ENCODE measurements around the gene PRDM9. TPM values are rescaled to one million over a fixed set of nuclear protein-coding genes. Genes with fewer than 3 reads are reported as not detected.
"Not testable (repeated sequence)": the region's sequence is repeated elsewhere in the genome, so short reads cannot be mapped to it uniquely, and the experiment has no call there.

PRDM9 gene
- not detected for polyA plus RNA-seq (ENCODE audit: low read depth in 6 of 6)

DNA sequence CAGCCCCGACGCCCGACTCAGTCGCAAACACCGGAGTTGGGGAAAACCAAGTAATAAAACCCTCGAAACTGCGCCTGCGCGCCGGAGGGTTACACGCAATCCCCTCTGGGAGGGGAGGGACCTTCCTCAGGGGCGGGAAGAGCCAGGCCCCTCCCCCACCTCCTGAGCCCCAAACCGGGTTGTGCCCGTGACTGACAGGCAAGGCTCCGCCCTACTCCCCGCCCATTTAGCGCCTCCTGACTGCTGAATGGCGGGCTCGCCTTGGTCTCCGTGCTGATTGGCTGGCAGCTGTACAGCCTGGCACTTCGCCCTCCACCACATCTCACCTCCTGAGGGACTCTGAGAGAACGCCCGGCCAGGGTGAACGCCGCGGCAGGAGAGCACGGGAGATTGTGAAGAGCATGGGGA, at the start of gene PRDM9:
TSS of gene PRDM9 (plus strand) at position 332 of the 408 bp plus-strand sequence. CDS start 1,425 bp downstream, outside the sequence.
- peaks cover 0 to 17% (median 9%) of the 10 kb centered on the region in 7 donors for H3K9me3 Mint-ChIP-seq
- DNase-seq (no peak), ATAC-seq (ENCODE audit: low read depth in 2 of 2) (peak; percentile 37 to 46)
- H3K27me3 Mint-ChIP-seq = no peaks in the 10 kb centered on the region
- no peaks in the 10 kb centered on the region for H3K4me1 Mint-ChIP-seq
- H3K27ac Mint-ChIP-seq = peak within 1 kb of the TSS in 2 of 6 donors; percentile 23 to 47
- peak within 1 kb of the TSS in 5 of 8 donors; percentile 26 to 68 (median 64) for H3K4me3 Mint-ChIP-seq
- no peaks in the 10 kb centered on the region for H3K36me3 Mint-ChIP-seq

DNA sequence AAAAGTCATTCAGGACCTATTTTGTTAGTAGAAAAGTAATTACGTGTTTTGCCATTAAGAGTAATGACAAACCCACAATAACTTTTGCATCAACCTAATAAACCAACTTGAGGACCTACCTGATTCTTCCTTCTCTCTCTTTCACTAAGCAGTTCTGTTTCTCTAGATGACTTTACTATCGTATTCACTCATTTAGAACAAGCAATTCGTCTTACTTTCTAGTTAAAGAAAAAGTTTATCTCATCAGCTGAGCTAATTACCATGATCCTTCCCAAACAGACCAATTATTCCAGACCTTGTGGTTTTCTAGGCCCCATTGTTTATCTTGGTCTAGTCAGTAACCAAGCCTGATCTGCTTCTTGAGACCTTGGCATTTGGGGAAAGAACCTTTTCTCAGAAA, 49.6 kb upstream of the PRDM9 start:
- Mint-ChIP-seq H3K4me3 (no peak overlapping the region), H3K36me3 (no peaks in the 10 kb centered on the region), H3K27ac (no peak overlapping the region), H3K9me3 (peaks cover 0 to 9% (median 2%) of the 10 kb centered on the region in 7 donors), H3K4me1 (no peaks in the 10 kb centered on the region), H3K27me3 (no peaks in the 10 kb centered on the region)
- DNase-seq = no peak
- ATAC-seq (ENCODE audit: low read depth in 2 of 2) = no peak

DNA sequence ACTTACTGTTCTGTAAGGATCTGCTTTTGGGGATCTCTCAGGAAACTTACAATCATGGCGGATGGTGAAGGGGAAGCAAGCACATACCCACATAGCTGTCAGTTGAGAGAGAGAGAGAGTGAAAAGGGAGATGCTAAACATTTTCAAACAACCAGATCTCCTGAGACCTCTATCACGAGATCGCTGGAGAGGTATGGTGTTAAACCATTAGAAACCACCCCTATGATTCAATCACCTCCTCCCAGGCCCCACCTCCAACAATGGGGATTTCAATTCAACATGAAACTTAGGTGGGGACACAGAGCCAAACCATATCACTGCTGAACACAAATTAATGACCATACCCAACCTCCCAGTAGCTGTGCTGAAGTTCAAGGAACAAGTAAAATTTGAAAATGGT, 48.2 kb upstream of the PRDM9 start:
- H3K27me3 Mint-ChIP-seq = no peaks in the 10 kb centered on the region
- H3K4me3 Mint-ChIP-seq = no peak overlapping the region
- ATAC-seq (ENCODE audit: low read depth in 2 of 2) = no peak
- H3K9me3 Mint-ChIP-seq = peaks cover 0 to 10% (median 3%) of the 10 kb centered on the region in 7 donors
- H3K4me1 Mint-ChIP-seq = no peaks in the 10 kb centered on the region
- no peaks in the 10 kb centered on the region for H3K36me3 Mint-ChIP-seq
- no peak for DNase-seq
- no peak overlapping the region for H3K27ac Mint-ChIP-seq

DNA sequence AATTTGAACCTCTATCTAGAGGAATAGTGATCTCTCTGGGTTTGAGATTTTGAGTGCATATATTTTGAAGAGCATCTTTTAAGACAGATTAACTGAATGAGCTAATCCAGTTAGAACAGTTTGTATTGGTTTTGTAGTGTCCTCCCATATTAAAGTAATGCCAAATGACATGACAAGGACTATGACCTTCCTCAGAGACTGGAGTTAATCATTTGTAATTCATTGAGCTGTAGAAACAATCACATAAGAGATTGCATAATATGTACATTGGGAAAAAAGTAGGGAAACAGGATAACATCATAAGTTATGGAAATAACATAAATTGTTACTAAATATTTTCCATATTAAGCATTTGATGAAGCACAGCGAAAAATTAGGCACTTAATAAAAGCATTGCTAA, 45.8 kb upstream of the PRDM9 start:
- Mint-ChIP-seq H3K36me3 (no peaks in the 10 kb centered on the region), H3K4me1 (no peaks in the 10 kb centered on the region), H3K4me3 (no peak overlapping the region), H3K27ac (no peak overlapping the region), H3K27me3 (no peaks in the 10 kb centered on the region), H3K9me3 (peaks cover 0 to 7% (median under 1%) of the 10 kb centered on the region in 7 donors)
- DNase-seq (no peak), ATAC-seq (ENCODE audit: low read depth in 2 of 2) (no peak)

DNA sequence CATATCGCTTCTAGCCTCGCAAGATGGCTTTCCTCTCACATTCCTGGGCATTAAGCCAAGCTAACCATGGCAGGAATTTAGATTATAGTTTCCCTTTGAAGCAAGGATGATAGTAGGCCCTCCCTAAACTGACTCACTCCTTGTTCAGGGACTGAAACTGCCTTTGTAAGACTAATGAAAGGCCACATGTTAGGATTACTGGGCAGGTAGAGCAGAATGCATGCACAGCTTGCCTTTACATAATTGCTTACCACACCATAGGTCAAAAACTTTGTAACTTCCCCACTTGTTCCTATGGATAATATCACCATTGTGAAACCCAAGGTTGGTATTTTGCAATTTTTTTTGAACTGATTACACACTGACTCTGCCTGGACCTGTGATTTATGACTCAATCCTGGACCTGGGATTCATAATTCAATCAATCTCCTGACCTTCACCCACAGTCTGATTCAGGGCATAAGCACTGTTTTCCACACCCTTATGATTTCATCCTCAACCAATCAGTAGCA, 41.0 kb upstream of the PRDM9 start:
- Mint-ChIP-seq H3K36me3 (no peaks in the 10 kb centered on the region), H3K4me3 (no peak overlapping the region), H3K4me1 (no peaks in the 10 kb centered on the region), H3K27ac (no peak overlapping the region), H3K27me3 (no peaks in the 10 kb centered on the region), H3K9me3 (peaks cover 0 to 12% (median 4%) of the 10 kb centered on the region in 7 donors)
- ATAC-seq (ENCODE audit: low read depth in 2 of 2) (no peak), DNase-seq (no peak)

GRCh38 chr5:23468658-23469057, 38.8 kb upstream of the PRDM9 start:
- ATAC-seq (ENCODE audit: low read depth in 2 of 2) (no peak), DNase-seq (no peak)
- peaks cover 0 to 11% (median 4%) of the 10 kb centered on the region in 7 donors for H3K9me3 Mint-ChIP-seq
- no peaks in the 10 kb centered on the region for H3K27me3 Mint-ChIP-seq
- H3K27ac Mint-ChIP-seq = no peak overlapping the region
- no peaks in the 10 kb centered on the region for H3K4me1 Mint-ChIP-seq
- H3K36me3 Mint-ChIP-seq = no peaks in the 10 kb centered on the region
- no peak overlapping the region for H3K4me3 Mint-ChIP-seq

- DNase-seq (no peak), ATAC-seq (ENCODE audit: low read depth in 2 of 2) (no peak)
- Mint-ChIP-seq H3K4me3 (no peak overlapping the region), H3K27ac (no peak overlapping the region), H3K27me3 (no peaks in the 10 kb centered on the region), H3K36me3 (no peaks in the 10 kb centered on the region), H3K9me3 (peaks cover 0 to 4% (median 0%) of the 10 kb centered on the region in 7 donors), H3K4me1 (no peaks in the 10 kb centered on the region)
Observed at GRCh38 chr5:23473915-23474314, 33.5 kb upstream of the PRDM9 start.

- Mint-ChIP-seq H3K9me3 (peaks cover 0 to 4% (median 0%) of the 10 kb centered on the region in 7 donors), H3K27ac (no peak overlapping the region), H3K4me1 (no peaks in the 10 kb centered on the region), H3K27me3 (no peaks in the 10 kb centered on the region), H3K4me3 (no peak overlapping the region), H3K36me3 (no peaks in the 10 kb centered on the region)
- DNase-seq (no peak), ATAC-seq (ENCODE audit: low read depth in 2 of 2) (no peak)
Observed at GRCh38 chr5:23474315-23474714, 33.1 kb upstream of the PRDM9 start.

- Mint-ChIP-seq H3K27me3 (no peaks in the 10 kb centered on the region), H3K9me3 (peaks cover 0 to 4% (median 0%) of the 10 kb centered on the region in 7 donors), H3K27ac (no peak overlapping the region), H3K4me1 (no peaks in the 10 kb centered on the region), H3K4me3 (no peak overlapping the region), H3K36me3 (no peaks in the 10 kb centered on the region)
- ATAC-seq (ENCODE audit: low read depth in 2 of 2) = no peak
- no peak for DNase-seq
Observed at GRCh38 chr5:23476580-23476979, 30.8 kb upstream of the PRDM9 start.

GRCh38 chr5:23482642-23483041, 24.8 kb upstream of the PRDM9 start:
- H3K27me3 Mint-ChIP-seq = no peaks in the 10 kb centered on the region
- no peaks in the 10 kb centered on the region for H3K36me3 Mint-ChIP-seq
- H3K27ac Mint-ChIP-seq = no peak overlapping the region
- H3K9me3 Mint-ChIP-seq = peaks cover 0 to 8% (median 5%) of the 10 kb centered on the region in 7 donors
- H3K4me1 Mint-ChIP-seq = no peaks in the 10 kb centered on the region
- no peak for DNase-seq
- ATAC-seq (ENCODE audit: low read depth in 2 of 2) = no peak
- H3K4me3 Mint-ChIP-seq = no peak overlapping the region

- Mint-ChIP-seq H3K9me3 (peaks cover under 1 to 8% (median 5%) of the 10 kb centered on the region in 7 donors), H3K27ac (no peak overlapping the region), H3K4me1 (no peaks in the 10 kb centered on the region), H3K4me3 (no peak overlapping the region), H3K27me3 (no peaks in the 10 kb centered on the region), H3K36me3 (no peaks in the 10 kb centered on the region)
- no peak for DNase-seq
- no peak for ATAC-seq (ENCODE audit: low read depth in 2 of 2)
Observed at GRCh38 chr5:23483090-23483489, 24.3 kb upstream of the PRDM9 start.

DNA sequence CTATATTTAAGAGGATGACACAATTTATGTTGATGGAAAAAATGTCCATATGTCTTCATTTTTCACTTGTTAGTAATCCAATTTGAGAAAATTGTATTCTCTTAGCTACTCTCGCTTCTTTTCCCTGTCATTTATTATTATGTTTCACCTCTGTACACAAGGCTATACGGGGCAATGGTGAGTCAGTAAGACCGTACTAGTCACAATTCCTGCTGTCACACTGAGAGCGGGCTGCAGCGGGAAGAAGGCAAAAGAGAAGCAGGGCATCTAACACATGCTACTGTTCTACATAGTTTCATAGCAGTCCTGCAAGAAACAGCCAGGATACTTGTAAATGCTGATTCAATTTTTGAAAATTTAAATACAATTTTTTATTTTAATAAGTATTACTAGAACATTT, 23.3 kb upstream of the PRDM9 start:
- H3K4me3 Mint-ChIP-seq = no peak overlapping the region
- no peaks in the 10 kb centered on the region for H3K36me3 Mint-ChIP-seq
- H3K27me3 Mint-ChIP-seq = no peaks in the 10 kb centered on the region
- no peaks in the 10 kb centered on the region for H3K4me1 Mint-ChIP-seq
- no peak for ATAC-seq (ENCODE audit: low read depth in 2 of 2)
- DNase-seq = no peak
- H3K9me3 Mint-ChIP-seq = peaks cover 3 to 12% (median 5%) of the 10 kb centered on the region in 7 donors
- no peak overlapping the region for H3K27ac Mint-ChIP-seq

- H3K4me1 Mint-ChIP-seq; H3K27me3 Mint-ChIP-seq; ATAC-seq (ENCODE audit: low read depth in 2 of 2); H3K36me3 Mint-ChIP-seq; H3K4me3 Mint-ChIP-seq; DNase-seq; H3K27ac Mint-ChIP-seq: not testable (repeated sequence)
- peaks cover 4 to 12% (median 6%) of the 10 kb centered on the region in 7 donors for H3K9me3 Mint-ChIP-seq
Observed at GRCh38 chr5:23486227-23486626, 21.2 kb upstream of the PRDM9 start.

DNA sequence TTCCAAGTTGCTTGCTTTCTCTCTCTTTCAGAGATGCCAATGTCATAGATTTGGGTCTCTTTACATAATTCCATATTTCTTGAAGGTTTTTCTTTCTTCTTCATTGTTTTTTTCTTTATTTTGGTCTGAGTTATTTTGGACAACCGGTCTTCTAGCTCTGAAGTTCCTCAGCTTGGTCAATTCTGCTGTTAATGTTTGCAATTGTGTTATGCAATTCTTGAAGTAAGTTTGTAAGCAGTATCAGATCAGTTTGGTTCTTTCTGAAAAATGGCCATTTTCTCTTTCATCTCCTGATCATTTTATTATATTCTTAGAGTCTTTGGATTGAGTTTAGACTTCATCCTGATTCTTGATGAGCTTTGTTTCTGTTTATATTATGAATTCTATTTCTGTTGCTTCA, 16.4 kb upstream of the PRDM9 start:
- ATAC-seq (ENCODE audit: low read depth in 2 of 2) (no peak), DNase-seq (no peak)
- no peak overlapping the region for H3K4me3 Mint-ChIP-seq
- H3K9me3 Mint-ChIP-seq = peaks cover 0 to 17% (median 9%) of the 10 kb centered on the region in 7 donors
- H3K36me3 Mint-ChIP-seq = no peaks in the 10 kb centered on the region
- no peaks in the 10 kb centered on the region for H3K27me3 Mint-ChIP-seq
- H3K4me1 Mint-ChIP-seq = no peaks in the 10 kb centered on the region
- no peak overlapping the region for H3K27ac Mint-ChIP-seq

DNA sequence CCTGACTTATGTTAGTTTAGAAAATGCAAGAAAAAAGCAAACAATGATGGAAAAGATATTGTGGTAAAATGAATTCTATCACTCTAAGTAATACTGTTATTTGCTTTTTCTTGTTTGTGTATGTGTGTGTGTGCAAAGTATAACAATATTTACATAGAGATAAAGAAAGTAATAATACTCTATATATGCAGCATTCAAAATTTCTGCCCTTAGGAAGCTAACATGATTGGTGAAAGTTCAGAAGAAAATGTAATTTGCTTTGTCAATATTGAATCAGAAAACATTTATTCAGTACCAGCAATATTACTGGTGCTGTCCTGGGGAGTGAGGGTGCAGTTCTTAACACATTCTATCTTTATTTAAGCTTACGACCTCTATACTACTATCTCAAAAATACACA, 12.9 kb upstream of the PRDM9 start:
- H3K4me3 Mint-ChIP-seq = no peak overlapping the region
- H3K27me3 Mint-ChIP-seq = no peaks in the 10 kb centered on the region
- no peak for ATAC-seq (ENCODE audit: low read depth in 2 of 2)
- H3K9me3 Mint-ChIP-seq = peaks cover 0 to 10% (median 5%) of the 10 kb centered on the region in 7 donors
- H3K27ac Mint-ChIP-seq = no peak overlapping the region
- no peaks in the 10 kb centered on the region for H3K36me3 Mint-ChIP-seq
- H3K4me1 Mint-ChIP-seq = no peaks in the 10 kb centered on the region
- DNase-seq = no peak

Measured in naive B cell (primary cell).